HFFc6 (cell line): ENCODE measurements around the gene PRIM2. TPM values are rescaled to one million over a fixed set of nuclear protein-coding genes. Genes with fewer than 3 reads are reported as not detected.
A peak's percentile ranks its signal among the peaks of the same experiment; 100 is the strongest.
"Not testable (repeated sequence)": the region's sequence is repeated elsewhere in the genome, so short reads cannot be mapped to it uniquely, and the experiment has no call there.

Experiments
- DNase-seq: peaks from one replicate; pipeline ENCODE4 v3.0.0-alpha.2; 2018
- H3K27ac Mint-ChIP-seq: 2 replicates; pipeline ENCODE4 v1.8.0; 2020; ENCODE audit warnings: mild to moderate bottlenecking, mixed read lengths
- H3K27me3 Mint-ChIP-seq: 2 replicates; pipeline ENCODE4 v1.8.0; 2021; ENCODE audit warnings: mild to moderate bottlenecking, moderate library complexity, mixed read lengths; ENCODE audit not compliant: insufficient read depth
- H3K36me3 Mint-ChIP-seq: 2 replicates; pipeline ENCODE4 v1.8.0; 2021; ENCODE audit warnings: low read depth, mixed read lengths
- H3K4me1 Mint-ChIP-seq: 2 replicates; pipeline ENCODE4 v1.8.0; 2020; ENCODE audit warnings: low read depth, mixed read lengths
- H3K4me3 Mint-ChIP-seq: 2 replicates; pipeline ENCODE4 v1.8.0; 2020; ENCODE audit warnings: mild to moderate bottlenecking, moderate library complexity, mixed read lengths
- H3K9me3 Mint-ChIP-seq: 2 replicates; pipeline ENCODE4 v1.8.0; 2020; ENCODE audit warnings: mild to moderate bottlenecking, mixed read lengths
- total RNA-seq, 6 experiments: library from RNA; stranded (reverse); fragmentation: NEBNext Ultra II Directional; extraction: Animal tissue kit (Norgen Biotek cat#: 25700); gene quantifications; 2 replicates in 1 of 6; 3 replicates in 5 of 6; pipeline ENCODE4 v1.2.3, GENCODE V29; 2021
- TF ChIP-seq, protein P1 (sequence below): fragments of 200-600 bp; sonication (generic); IDR thresholded peaks from 2 replicates; pipeline ENCODE4 v1.5.0; 2021; ENCODE audit warnings: antibody characterized with exemption, mild to moderate bottlenecking

Gene PRIM2
- total RNA-seq, 6 experiments from 2014 or later = 32.6 to 46.8 (median 43.0) TPM

DNA sequence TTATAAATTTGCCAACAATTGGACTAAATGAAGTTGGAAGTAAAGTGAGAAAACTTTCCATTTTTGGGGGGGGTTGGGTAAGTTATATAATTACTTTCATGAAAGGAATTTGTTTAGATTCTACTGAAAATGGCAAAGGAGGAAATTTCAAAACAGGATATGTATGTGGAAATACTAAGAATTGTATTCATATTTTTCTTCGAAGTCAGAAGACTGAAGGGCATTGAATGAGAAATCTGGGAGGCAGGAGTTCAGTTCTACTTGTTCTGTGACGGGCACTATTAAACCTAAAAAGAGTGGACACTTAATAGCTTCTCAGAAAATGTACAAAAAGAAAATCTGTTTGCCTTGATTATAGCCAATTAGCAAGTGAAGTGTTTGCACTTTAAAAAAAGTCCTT is 114.7 kb downstream of the PRIM2 start:
- Mint-ChIP-seq H3K27me3 (peaks cover 2% of the 10 kb centered on the region; the same call in 1 of the 2 replicates), H3K4me3 (peak overlapping the region; percentile 61), H3K4me1 (peaks cover 74% of the 10 kb centered on the region), H3K36me3 (peaks cover 35% of the 10 kb centered on the region), H3K27ac (peak overlapping the region; percentile 84), H3K9me3 (no peaks in the 10 kb centered on the region)
- TF ChIP-seq, protein P1, sequence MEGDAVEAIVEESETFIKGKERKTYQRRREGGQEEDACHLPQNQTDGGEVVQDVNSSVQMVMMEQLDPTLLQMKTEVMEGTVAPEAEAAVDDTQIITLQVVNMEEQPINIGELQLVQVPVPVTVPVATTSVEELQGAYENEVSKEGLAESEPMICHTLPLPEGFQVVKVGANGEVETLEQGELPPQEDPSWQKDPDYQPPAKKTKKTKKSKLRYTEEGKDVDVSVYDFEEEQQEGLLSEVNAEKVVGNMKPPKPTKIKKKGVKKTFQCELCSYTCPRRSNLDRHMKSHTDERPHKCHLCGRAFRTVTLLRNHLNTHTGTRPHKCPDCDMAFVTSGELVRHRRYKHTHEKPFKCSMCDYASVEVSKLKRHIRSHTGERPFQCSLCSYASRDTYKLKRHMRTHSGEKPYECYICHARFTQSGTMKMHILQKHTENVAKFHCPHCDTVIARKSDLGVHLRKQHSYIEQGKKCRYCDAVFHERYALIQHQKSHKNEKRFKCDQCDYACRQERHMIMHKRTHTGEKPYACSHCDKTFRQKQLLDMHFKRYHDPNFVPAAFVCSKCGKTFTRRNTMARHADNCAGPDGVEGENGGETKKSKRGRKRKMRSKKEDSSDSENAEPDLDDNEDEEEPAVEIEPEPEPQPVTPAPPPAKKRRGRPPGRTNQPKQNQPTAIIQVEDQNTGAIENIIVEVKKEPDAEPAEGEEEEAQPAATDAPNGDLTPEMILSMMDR = no peak
- DNase-seq = peak; percentile 59

DNA sequence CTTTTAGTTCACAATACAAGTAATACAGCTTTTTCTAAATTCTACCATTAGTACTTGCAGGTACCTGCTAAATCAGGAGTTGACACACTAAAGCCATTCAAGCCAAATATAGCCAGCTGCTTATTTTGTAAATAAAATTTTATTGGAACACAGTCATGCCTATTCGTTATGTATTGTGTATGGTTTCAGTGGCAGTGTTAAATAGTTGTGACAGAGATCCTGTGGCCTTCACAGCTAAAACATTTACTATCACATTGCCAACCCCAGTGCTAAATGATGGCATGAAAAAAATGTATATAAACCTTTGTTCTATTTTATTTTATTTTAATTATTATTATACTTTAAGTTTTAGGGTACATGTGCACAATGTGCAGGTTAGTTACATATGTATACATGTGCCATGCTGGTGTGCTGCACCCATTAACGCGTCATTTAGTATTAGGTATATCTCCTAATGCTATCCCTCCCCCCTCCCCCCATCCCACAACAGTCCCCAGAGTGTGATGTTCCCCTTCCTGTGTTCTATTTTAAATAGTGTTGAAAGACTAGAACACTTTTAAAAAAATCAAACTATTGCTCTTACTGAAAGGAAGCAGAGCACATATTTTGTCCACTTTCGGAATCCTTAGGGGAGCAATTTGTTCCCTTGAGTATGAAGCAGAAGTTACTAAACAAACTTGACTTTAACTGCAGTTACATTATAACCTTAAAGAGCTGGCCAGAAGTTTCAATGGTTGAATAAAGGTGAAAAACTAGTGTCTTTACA is 115.7 kb downstream of the PRIM2 start:
- DNase-seq = no peak
- peaks cover 40% of the 10 kb centered on the region for H3K36me3 Mint-ChIP-seq
- H3K9me3 Mint-ChIP-seq = no peaks in the 10 kb centered on the region
- peak overlapping the region; percentile 84 for H3K27ac Mint-ChIP-seq
- H3K27me3 Mint-ChIP-seq = 0 out of 2 replicates have a peak, but pooled peaks cover 3% of the 10 kb centered on the region
- no peak overlapping the region for H3K4me3 Mint-ChIP-seq
- H3K4me1 Mint-ChIP-seq = peaks cover 80% of the 10 kb centered on the region
- TF ChIP-seq, protein P1 = no peak

- H3K4me3 Mint-ChIP-seq, H3K27me3 Mint-ChIP-seq, DNase-seq, H3K9me3 Mint-ChIP-seq: not testable (repeated sequence)
- peak overlapping the region; percentile 69 for H3K27ac Mint-ChIP-seq
- peaks cover 38% of the 10 kb centered on the region for H3K36me3 Mint-ChIP-seq
- H3K4me1 Mint-ChIP-seq = peaks cover 81% of the 10 kb centered on the region
These were observed 116.4 kb downstream of the PRIM2 start for GRCh38 chr6:57433790-57434189.

- 0 out of 2 replicates have a peak, but pooled peaks cover 2% of the 10 kb centered on the region for H3K27me3 Mint-ChIP-seq
- peaks cover 31% of the 10 kb centered on the region for H3K36me3 Mint-ChIP-seq
- no peak for DNase-seq
- H3K4me1 Mint-ChIP-seq = peaks cover 73% of the 10 kb centered on the region
- TF ChIP-seq, protein P1 = no peak
- H3K27ac Mint-ChIP-seq = peak overlapping the region; percentile 69
- H3K9me3 Mint-ChIP-seq = no peaks in the 10 kb centered on the region
- no peak overlapping the region for H3K4me3 Mint-ChIP-seq
These were observed 117.5 kb downstream of the PRIM2 start for GRCh38 chr6:57434944-57435343.

DNA sequence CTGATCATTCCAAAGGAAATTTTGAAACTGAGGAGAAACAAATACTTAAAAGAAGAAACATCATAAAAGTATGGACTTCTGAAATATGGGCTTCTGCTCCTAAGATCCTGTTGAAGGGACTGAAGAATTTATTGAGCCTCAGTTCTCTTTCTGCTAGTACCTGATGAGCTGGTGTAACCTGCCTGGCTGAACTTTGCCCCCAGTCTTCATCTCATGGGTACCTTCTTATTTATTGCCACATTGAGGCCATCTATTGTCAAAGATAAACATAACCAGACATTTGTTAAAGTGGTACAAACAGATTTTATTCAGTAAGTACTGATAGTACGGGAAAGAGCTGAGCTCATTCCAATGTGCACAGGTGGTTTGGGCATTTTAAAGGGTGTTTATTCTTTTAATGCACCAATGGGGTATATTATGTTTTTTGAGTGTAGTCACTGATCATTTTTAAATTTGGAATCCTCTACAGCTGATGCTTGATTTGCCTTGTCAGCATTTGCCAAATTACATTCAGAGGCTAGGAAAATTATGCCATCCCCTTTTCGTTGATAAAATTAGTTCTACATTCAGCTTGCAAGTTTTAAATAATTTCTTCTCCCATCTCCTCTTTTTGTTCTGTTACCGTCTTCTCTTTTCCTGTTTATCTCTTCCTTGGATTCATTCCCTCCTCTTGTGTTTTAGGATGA is 118.2 kb downstream of the PRIM2 start:
- peaks cover 28% of the 10 kb centered on the region for H3K36me3 Mint-ChIP-seq
- TF ChIP-seq, protein P1 = no peak
- H3K4me1 Mint-ChIP-seq = peaks cover 72% of the 10 kb centered on the region
- no peak overlapping the region for H3K4me3 Mint-ChIP-seq
- DNase-seq = no peak
- peak overlapping the region; percentile 69 for H3K27ac Mint-ChIP-seq
- no peaks in the 10 kb centered on the region for H3K9me3 Mint-ChIP-seq
- H3K27me3 Mint-ChIP-seq = 0 out of 2 replicates have a peak, but pooled peaks cover 2% of the 10 kb centered on the region

GRCh38 chr6:57440735-57441134 is 123.3 kb downstream of the PRIM2 start:
- Mint-ChIP-seq H3K36me3 (peaks cover 24% of the 10 kb centered on the region), H3K4me1 (peaks cover 66% of the 10 kb centered on the region), H3K27ac (peak overlapping the region; percentile 85)
- not testable (repeated sequence) for H3K9me3 Mint-ChIP-seq, H3K4me3 Mint-ChIP-seq, H3K27me3 Mint-ChIP-seq, DNase-seq

DNA sequence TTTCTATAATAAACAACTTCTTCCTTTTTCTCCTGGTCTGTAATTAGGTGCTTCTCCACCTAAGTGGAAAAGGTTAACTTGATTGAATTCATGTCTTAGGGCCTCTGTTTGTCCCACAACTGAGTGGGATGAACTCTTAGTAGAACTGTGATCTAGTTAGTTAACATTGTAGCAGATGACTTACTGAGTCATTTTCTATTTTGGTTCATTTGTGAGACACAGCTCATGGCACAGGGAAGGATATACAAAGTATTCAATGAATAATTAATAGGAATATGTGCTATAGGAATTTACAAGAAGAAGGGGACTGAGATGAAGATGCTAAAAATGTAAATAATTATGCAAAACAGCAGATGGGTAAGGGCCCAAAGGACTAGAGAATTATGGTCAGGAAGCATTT is 124.7 kb downstream of the PRIM2 start:
- H3K27me3 Mint-ChIP-seq, DNase-seq, H3K9me3 Mint-ChIP-seq: not testable (repeated sequence)
- peaks cover 62% of the 10 kb centered on the region for H3K4me1 Mint-ChIP-seq
- H3K36me3 Mint-ChIP-seq = peaks cover 22% of the 10 kb centered on the region
- peak overlapping the region; percentile 85 for H3K27ac Mint-ChIP-seq
- H3K4me3 Mint-ChIP-seq = peak overlapping the region; percentile 48

DNA sequence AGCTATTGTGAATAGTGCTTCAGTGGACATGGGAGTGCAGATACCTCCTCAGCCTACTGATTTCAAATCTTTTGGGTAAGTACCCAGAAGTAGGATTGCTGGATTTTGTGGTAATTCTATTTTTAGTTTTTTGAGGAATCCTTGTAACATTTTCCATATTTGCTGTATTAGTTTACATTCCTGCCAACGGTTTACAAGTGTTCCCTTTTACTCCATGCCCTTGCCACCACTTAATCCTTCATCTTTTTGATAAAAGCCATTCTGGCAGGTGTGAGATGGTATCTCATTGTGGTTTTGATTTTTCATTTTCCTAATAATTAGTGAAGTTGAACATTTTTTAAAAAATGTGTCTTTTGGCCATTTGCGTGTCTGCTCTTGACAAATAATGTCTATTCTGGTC is 125.8 kb downstream of the PRIM2 start:
- peak; percentile 6 for DNase-seq
- H3K9me3 Mint-ChIP-seq, H3K4me3 Mint-ChIP-seq, H3K27me3 Mint-ChIP-seq: not testable (repeated sequence)
- Mint-ChIP-seq H3K27ac (peak overlapping the region; percentile 39; the same call in 1 of the 2 replicates), H3K4me1 (peaks cover 61% of the 10 kb centered on the region), H3K36me3 (peaks cover 23% of the 10 kb centered on the region)

GRCh38 chr6:57444787-57445186 is 127.4 kb downstream of the PRIM2 start:
- not testable (repeated sequence) for H3K27ac Mint-ChIP-seq, H3K9me3 Mint-ChIP-seq, H3K27me3 Mint-ChIP-seq, DNase-seq, H3K4me3 Mint-ChIP-seq
- peaks cover 67% of the 10 kb centered on the region for H3K4me1 Mint-ChIP-seq
- H3K36me3 Mint-ChIP-seq = peaks cover 30% of the 10 kb centered on the region
